Kidney (tissue), 14 donors: ENCODE results near the gene PGRMC2. TPM values are rescaled to one million over a fixed set of nuclear protein-coding genes. Genes with fewer than 3 reads are reported as not detected.

Source experiments
- DNase-seq, 5 donors: peaks; one replicate each; pipeline ENCODE4 v3.0.0-alpha.2; 2013 to 2020
- FAIRE-seq: peaks from 2 replicates; lab custom pipeline; 2012; peaks lifted over from hg19 to GRCh38; lab: Jason Lieb, UNC
- H3K27ac ChIP-seq, 2 donors: one replicate each; pipeline ENCODE4 v1.7.0; 2013; ENCODE audit warnings: low read depth in 2 of 2, low read length in 2 of 2, inconsistent platforms in 1 of 2
- H3K27me3 ChIP-seq: one replicate; pipeline ENCODE4 v1.7.1; 2013; ENCODE audit warnings: low read length, inconsistent platforms; ENCODE audit not compliant: control insufficient read depth, insufficient read depth
- H3K36me3 ChIP-seq, 3 donors: one replicate each; pipeline versions ENCODE4 v1.7.0 to v1.7.1; 2013; ENCODE audit warnings: low read length in 3 of 3, control low read depth in 1 of 3, inconsistent platforms in 1 of 3; ENCODE audit not compliant: insufficient read depth in 3 of 3, control insufficient read depth in 2 of 3
- H3K4me1 ChIP-seq, 3 donors: one replicate each; pipeline versions ENCODE4 v1.7.0 to v1.7.1; 2013; ENCODE audit warnings: low read length in 3 of 3, inconsistent platforms in 1 of 3, low read depth in 1 of 3; ENCODE audit not compliant: control insufficient read depth in 2 of 3, insufficient read depth in 2 of 3
- H3K4me3 ChIP-seq, 3 donors: one replicate each; pipeline versions ENCODE4 v1.7.0 to v1.8.1; 2013; ENCODE audit warnings: low read length in 3 of 3, control low read depth in 1 of 3, inconsistent platforms in 1 of 3
- H3K9ac ChIP-seq, 3 donors: one replicate each; pipeline versions ENCODE4 v1.7.0 to v1.7.1; 2013; ENCODE audit warnings: low read length in 3 of 3, control low read depth in 1 of 3, inconsistent platforms in 1 of 3
- H3K9me3 ChIP-seq, 3 donors: one replicate each; pipeline versions ENCODE4 v1.7.0 to v1.7.1; 2013; ENCODE audit warnings: low read length in 3 of 3, control low read depth in 1 of 3, inconsistent platforms in 1 of 3; ENCODE audit not compliant: control insufficient read depth in 2 of 3, insufficient read depth in 1 of 3
- intact Hi-C: fragments of 100-400 bp; cut with DNase I; formaldehyde crosslinking; loops from one replicate; pipeline ENCODE4 v1.11.1; 2022
- polyA plus RNA-seq: library from polyadenylated mRNA; stranded (reverse); fragments of 350-450 nt; fragmentation: Illumina TruSeq; extraction: RNeasy Lipid Tissue Mini Kit (QIAGEN cat#74804); gene quantifications from one replicate; pipeline ENCODE4 v1.2.3, GENCODE V29; 2014; ENCODE audit warnings: low read depth, low replicate concordance; ENCODE audit not compliant: insufficient read depth
- total RNA-seq: library from RNA; stranded (reverse); fragmentation: NEBNext Ultra II Directional; extraction: Animal tissue kit (Norgen Biotek cat#: 25700); gene quantifications from one replicate; pipeline ENCODE4 v1.2.1, GENCODE V29; 2021
- TF ChIP-seq, protein P1 (sequence below): IDR thresholded peaks from 3 replicates; pipeline ENCODE4 v1.5.1; 2012; ENCODE audit warnings: mild to moderate bottlenecking, moderate library complexity, borderline replicate concordance; ENCODE audit not compliant: insufficient read depth; ENCODE audit errors: extremely low read depth
- donor health status: control.
- donor health status: control.
- donor health status: control.
- donor health status: control.
- donor health status: control.
- donor health status: DM: yes; HTN: yes; CAD: no.
- donor health status: Normal renal cell carcinoma (clear cell type).

Gene PGRMC2
- total and polyA plus RNA-seq, 2 donors from 2014 or later: 65.7 to 70.0 TPM

DNA sequence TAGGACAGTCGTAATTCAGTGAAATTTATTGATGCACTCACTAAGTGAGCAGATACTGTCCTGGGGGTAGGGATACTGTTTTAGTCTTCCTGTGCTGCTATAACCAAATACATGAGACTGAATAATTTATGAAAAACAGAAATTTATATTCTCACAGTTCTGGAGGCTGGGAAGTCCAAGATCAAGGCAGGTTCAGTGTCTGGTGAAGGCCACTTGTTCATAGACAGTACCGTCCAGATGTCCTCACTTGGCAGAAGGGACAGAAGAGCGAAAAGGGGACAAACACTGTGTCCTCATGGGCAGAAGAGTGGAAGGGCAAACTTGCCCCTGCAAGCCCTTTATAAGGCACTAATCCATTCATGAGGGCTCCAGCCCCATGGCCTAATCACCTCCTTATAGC, 45.6 kb downstream of the PGRMC2 start:
- no peaks in the 10 kb centered on the region for H3K36me3 ChIP-seq
- no peak overlapping the region for H3K4me3 ChIP-seq
- no peak overlapping the region for H3K27ac ChIP-seq
- TF ChIP-seq, protein P1, sequence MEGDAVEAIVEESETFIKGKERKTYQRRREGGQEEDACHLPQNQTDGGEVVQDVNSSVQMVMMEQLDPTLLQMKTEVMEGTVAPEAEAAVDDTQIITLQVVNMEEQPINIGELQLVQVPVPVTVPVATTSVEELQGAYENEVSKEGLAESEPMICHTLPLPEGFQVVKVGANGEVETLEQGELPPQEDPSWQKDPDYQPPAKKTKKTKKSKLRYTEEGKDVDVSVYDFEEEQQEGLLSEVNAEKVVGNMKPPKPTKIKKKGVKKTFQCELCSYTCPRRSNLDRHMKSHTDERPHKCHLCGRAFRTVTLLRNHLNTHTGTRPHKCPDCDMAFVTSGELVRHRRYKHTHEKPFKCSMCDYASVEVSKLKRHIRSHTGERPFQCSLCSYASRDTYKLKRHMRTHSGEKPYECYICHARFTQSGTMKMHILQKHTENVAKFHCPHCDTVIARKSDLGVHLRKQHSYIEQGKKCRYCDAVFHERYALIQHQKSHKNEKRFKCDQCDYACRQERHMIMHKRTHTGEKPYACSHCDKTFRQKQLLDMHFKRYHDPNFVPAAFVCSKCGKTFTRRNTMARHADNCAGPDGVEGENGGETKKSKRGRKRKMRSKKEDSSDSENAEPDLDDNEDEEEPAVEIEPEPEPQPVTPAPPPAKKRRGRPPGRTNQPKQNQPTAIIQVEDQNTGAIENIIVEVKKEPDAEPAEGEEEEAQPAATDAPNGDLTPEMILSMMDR: no peak
- H3K9me3 ChIP-seq: no peaks in the 10 kb centered on the region
- H3K9ac ChIP-seq: no peak overlapping the region
- H3K4me1 ChIP-seq: no peaks in the 10 kb centered on the region
- intact Hi-C loops: no loop called here
- FAIRE-seq (no peak), DNase-seq (no peak)
- H3K27me3 ChIP-seq: no peaks in the 10 kb centered on the region

- no peaks in the 10 kb centered on the region for H3K9me3 ChIP-seq
- H3K4me3 ChIP-seq: no peak overlapping the region
- FAIRE-seq (no peak), DNase-seq (no peak)
- no peak overlapping the region for H3K9ac ChIP-seq
- intact Hi-C loops: no loop called here
- no peak overlapping the region for H3K27ac ChIP-seq
- H3K36me3 ChIP-seq: no peaks in the 10 kb centered on the region
- no peaks in the 10 kb centered on the region for H3K27me3 ChIP-seq
- H3K4me1 ChIP-seq: no peaks in the 10 kb centered on the region
- TF ChIP-seq, protein P1: no peak
These were observed 46.1 kb downstream of the PGRMC2 start for GRCh38 chr4:128241425-128241913.

- no peak for FAIRE-seq
These were observed 46.6 kb downstream of the PGRMC2 start for GRCh38 chr4:128241019-128241418.

More at GRCh38 chr4:128241019-128241418, 46.6 kb downstream of the PGRMC2 start:
- intact Hi-C loops: no loop called here
- Histone ChIP-seq H3K36me3 (no peaks in the 10 kb centered on the region), H3K9ac (no peak overlapping the region), H3K27me3 (no peaks in the 10 kb centered on the region), H3K27ac (no peak overlapping the region), H3K4me3 (no peak overlapping the region), H3K4me1 (no peaks in the 10 kb centered on the region), H3K9me3 (no peaks in the 10 kb centered on the region)
- TF ChIP-seq, protein P1: no peak
- no peak for DNase-seq
